UCSD-AML1 (cell line): ENCODE data around the gene PSD4.

ENCODE experiments used
- DNase-seq: peaks from one replicate; lab custom pipeline; 2025; ENCODE audit not compliant: unreplicated experiment; lab: John Stamatoyannopoulos, UW

PSD4 gene

GRCh38 chr2:113142290-113142689 lies 31.5 kb upstream of the PSD4 start:
- no peak for DNase-seq

GRCh38 chr2:113144259-113144658 lies 29.5 kb upstream of the PSD4 start:
- no peak for DNase-seq

- no peak for DNase-seq
Observed at GRCh38 chr2:113148606-113149552, 24.9 kb upstream of the PSD4 start.

- DNase-seq: no peak
Observed at GRCh38 chr2:113149553-113150257, 24.1 kb upstream of the PSD4 start.

GRCh38 chr2:113150258-113150601 lies 23.5 kb upstream of the PSD4 start:
- DNase-seq: no peak

GRCh38 chr2:113155331-113155730 lies 18.4 kb upstream of the PSD4 start:
- DNase-seq: no peak

GRCh38 chr2:113156278-113157117 lies 17.3 kb upstream of the PSD4 start:
- DNase-seq: no peak

- no peak for DNase-seq
Observed at GRCh38 chr2:113157118-113157896, 16.5 kb upstream of the PSD4 start.

GRCh38 chr2:113157897-113158753 lies 15.6 kb upstream of the PSD4 start:
- DNase-seq: no peak

GRCh38 chr2:113158884-113159553 lies 14.8 kb upstream of the PSD4 start:
- no peak for DNase-seq

GRCh38 chr2:113160248-113160647 lies 13.5 kb upstream of the PSD4 start:
- DNase-seq: no peak

GRCh38 chr2:113160962-113161361 lies 12.8 kb upstream of the PSD4 start:
- DNase-seq: no peak

GRCh38 chr2:113162173-113162572 lies 11.6 kb upstream of the PSD4 start:
- no peak for DNase-seq

GRCh38 chr2:113162869-113163268 lies 10.9 kb upstream of the PSD4 start:
- no peak for DNase-seq

GRCh38 chr2:113164215-113164929 lies 9.4 kb upstream of the PSD4 start:
- DNase-seq: no peak

- no peak for DNase-seq
Observed at GRCh38 chr2:113164930-113165585, 8.7 kb upstream of the PSD4 start.

GRCh38 chr2:113166187-113166645 lies 7.6 kb upstream of the PSD4 start:
- DNase-seq: no peak
